GM04504 (cell line): ENCODE results near the gene RHOV.

ENCODE experiments used
- DNase-seq: peaks from one replicate; pipeline ENCODE4 v3.0.0-alpha.2; 2012; ENCODE audit warnings: low read depth

Gene RHOV

GRCh38 chr15:40873694-40874561 is at the start of gene RHOV:
Gene RHOV (minus strand): TSS chr15:40874234. CDS start chr15:40874139, 95 bp downstream.
- DNase-seq: no peak

- DNase-seq: no peak
Observed at GRCh38 chr15:40923551-40923950, 49.5 kb upstream of the RHOV start.

- no peak for DNase-seq
Observed at GRCh38 chr15:40922608-40923005, 48.6 kb upstream of the RHOV start.

- DNase-seq: no peak
Observed at GRCh38 chr15:40921949-40922607, 48.0 kb upstream of the RHOV start.

- no peak for DNase-seq
Observed at GRCh38 chr15:40918799-40919392, 44.9 kb upstream of the RHOV start.

GRCh38 chr15:40918146-40918798 is 44.2 kb upstream of the RHOV start:
- DNase-seq: no peak

- DNase-seq: no peak
Observed at GRCh38 chr15:40917585-40917984, 43.6 kb upstream of the RHOV start.

GRCh38 chr15:40915679-40916078 is 41.6 kb upstream of the RHOV start:
- no peak for DNase-seq

GRCh38 chr15:40915116-40915661 is 41.2 kb upstream of the RHOV start:
- no peak for DNase-seq

GRCh38 chr15:40914486-40914885 is 40.5 kb upstream of the RHOV start:
- no peak for DNase-seq

- no peak for DNase-seq
Observed at GRCh38 chr15:40914013-40914412, 40.0 kb upstream of the RHOV start.

GRCh38 chr15:40912478-40912877 is 38.4 kb upstream of the RHOV start:
- DNase-seq: no peak

- no peak for DNase-seq
Observed at GRCh38 chr15:40911693-40912092, 37.7 kb upstream of the RHOV start.

- no peak for DNase-seq
Observed at GRCh38 chr15:40911141-40911540, 37.1 kb upstream of the RHOV start.

GRCh38 chr15:40909662-40910630 is 35.9 kb upstream of the RHOV start:
- peak; percentile 64 for DNase-seq

GRCh38 chr15:40908095-40908494 is 34.1 kb upstream of the RHOV start:
- no peak for DNase-seq

- DNase-seq: no peak
Observed at GRCh38 chr15:40906991-40907802, 33.2 kb upstream of the RHOV start.

- peak; percentile 97 for DNase-seq
Observed at GRCh38 chr15:40906091-40906990, 32.3 kb upstream of the RHOV start.
